Renal cortex interstitium (tissue), 11 donors: Measurements from ENCODE around the gene CHI3L2. TPM values are rescaled to one million over a fixed set of nuclear protein-coding genes. Genes with fewer than 3 reads are reported as not detected.
"Not testable (repeated sequence)": the region's sequence is repeated elsewhere in the genome, so short reads cannot be mapped to it uniquely, and the experiment has no call there.

Experiments
- DNase-seq, 11 donors: peaks; one replicate each; pipeline ENCODE4 v3.0.0-alpha.2; 2013; ENCODE audit warnings: low read depth in 9 of 11, low spot score in 4 of 11; ENCODE audit errors: extremely low read depth in 1 of 11
- polyA plus RNA-seq, 3 donors: library from polyadenylated mRNA; unstranded; fragments of 120-200 nt; gene quantifications; one replicate each; pipeline ENCODE4 v1.2.1, GENCODE V29; 2013; ENCODE audit not compliant: insufficient read length in 3 of 3

CHI3L2 gene
- polyA plus RNA-seq, 3 donors, result 0.09 to 0.28 (median 0.18) TPM

DNA sequence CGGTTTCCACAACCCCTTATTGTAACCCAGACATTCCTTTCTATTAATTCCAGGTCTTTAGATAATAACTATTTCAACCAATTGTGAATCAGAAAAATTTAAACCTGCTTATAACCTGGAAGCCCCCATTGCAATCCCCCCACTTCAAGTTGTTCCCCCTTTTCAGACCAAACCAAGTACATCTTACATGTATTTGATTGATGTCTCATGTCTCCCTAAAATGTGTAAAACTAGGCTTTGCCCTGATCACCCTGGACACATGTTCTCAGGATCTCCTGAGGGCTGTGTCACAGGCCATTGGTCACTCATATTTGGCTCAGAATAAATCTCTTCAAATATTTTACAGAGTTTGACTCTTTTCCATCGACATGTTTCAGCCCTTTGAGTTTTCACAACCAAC lies 12.2 kb upstream of the CHI3L2 start:
- DNase-seq, result not testable (repeated sequence)

DNA sequence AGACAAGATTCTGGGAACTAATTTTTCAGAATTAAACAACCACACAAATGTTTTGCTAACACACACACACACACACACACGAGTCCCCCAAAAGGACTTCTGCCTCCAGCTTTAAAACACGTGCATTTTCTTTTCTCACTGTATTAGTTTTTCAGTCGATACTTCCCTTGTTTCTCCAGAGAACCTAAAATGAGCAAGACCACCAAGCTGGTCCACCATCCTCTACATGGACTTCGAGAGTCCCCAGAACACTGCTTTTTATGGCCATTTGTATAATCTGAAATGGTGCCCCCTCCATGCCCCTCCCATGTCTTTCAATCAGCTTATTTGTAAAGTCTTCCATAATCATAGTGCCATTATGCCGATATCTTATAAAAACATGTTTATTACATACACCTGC lies 10.8 kb upstream of the CHI3L2 start:
- DNase-seq, result no peak

DNA sequence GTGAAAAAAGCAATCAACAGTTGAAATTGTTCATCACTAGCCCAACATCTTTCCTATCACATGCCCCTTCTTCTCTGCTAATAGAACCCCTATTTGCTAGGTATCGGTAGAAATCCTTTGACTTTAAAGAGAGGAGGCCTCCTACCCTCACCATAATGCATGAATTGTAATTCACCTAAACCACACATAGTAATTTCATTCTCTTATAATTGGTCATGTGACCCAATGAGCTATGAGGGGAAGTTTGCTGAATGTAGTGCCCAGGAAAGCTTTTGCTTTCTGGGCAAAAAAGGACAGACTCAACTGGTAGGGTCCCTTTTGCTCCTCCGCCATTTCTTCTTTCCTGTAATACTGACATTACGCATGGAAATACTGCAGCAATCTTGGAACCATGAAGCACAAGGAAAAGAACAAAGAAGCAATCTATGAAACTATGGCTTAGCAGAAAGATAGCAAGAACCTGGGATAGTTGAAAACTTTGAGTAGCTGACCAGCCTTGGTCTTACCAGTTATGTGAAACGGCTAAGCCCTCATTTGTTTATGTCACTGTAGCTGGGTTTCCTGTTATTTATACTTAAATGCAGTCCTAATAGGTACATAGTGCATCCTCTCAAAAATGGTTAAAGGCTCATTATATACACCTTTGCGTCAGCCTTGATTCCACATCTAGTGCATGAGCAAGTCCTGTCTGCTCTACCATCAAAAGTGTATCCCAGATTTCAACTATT lies 10.2 kb upstream of the CHI3L2 start:
- no peak for DNase-seq

DNA sequence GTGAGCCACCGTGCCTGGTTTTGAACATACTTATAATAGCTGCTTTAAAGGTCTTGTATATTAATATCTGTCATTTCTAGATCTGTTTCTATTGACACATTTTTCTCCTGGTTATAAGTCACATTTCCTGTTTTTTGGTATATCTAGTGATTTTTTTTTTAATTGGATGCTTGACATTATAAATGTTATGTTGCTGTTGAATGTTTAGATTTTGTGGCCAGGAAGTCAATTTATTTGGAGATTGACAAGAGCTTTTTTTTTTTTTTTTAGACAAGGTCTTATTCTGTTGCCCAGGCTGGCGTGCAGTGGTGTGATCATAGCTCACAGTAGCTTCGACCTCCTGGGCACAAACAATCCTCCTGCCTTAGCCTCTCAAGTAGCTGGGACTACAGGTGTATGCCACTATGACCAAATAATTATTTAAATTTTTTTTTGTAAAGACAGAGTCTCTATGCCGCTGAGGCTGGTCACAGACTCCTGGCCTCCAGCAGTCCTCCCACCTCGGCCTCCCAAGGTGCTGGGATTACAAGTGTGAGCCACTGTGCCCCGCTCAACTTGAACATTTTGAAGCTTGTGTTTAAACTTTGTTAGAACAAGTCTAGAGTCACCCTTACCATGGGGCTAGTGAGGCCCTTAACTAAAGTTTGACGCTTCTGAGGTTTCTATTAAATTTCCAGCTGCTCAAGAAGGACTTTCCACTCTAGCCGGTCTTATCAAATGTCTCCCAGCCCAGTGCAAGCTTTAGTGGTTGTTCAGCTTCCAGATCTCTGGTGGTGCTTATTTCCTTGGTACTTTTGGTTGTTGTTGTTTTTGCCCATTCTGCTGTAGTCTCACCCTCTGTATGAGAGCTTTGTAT lies 8.6 kb upstream of the CHI3L2 start:
- DNase-seq, result no peak

DNA sequence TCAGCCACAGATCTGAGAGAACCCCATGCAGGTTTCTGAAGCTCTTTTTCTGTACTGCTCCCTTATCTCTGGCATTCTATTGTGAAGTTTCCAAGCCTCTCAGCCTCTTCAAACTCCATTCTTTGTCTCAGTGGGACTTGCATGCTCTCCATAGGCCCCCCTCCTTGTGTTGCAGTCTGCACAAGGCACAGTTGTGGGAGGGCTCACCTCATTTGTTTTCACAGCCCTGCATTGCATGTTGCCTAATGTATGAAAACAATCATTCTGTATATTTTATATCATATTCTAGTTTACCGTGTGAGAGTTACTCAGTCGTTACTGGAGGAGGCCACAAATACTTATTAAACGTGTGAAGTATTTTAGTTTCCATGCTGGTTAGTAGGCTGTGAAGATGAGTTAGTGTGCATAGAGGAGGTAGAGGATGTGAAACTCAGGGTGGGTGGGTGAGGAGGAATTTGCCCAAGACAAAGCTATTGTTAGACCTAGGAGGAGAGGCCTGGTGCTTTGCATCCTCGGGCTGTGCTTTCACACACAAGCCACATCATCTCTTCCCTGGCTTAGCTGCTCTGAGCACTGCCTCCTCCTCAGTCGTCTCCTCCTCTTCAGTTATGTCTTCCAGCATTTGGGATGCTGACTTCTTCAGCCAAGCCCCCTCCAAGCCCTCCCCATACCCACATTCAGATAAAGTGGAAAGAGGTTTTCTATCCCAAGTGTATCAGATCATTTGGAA lies 7.8 kb upstream of the CHI3L2 start:
- DNase-seq, result no peak

DNA sequence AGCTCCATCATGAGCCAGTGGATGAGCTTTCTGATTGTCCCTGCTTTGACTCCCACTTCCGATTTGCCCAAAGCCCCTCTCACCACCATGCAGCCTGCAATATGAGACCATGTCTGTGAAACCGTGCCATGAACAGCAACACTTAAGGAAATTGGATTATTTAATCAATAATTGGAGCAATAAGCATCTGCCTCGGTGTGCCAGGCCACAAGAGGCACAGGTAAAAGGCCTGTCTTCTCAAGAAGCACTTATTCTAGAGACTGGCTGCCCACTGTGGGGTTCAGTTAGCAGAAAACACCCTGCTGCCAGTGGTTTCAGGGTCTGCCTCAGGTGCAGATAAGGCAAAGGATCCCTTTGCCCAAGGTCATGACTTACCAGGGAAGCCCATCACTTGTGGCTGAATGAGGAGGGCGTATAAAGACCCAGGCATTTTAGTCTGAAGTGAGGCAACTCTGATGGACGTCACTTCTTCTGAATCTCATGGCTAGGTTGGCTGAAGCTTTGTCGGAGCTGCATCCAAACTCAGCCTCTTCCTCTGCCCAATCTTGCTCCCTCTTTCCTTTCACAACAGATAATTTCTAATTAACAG lies 7.1 kb upstream of the CHI3L2 start:
- no peak for DNase-seq

DNA sequence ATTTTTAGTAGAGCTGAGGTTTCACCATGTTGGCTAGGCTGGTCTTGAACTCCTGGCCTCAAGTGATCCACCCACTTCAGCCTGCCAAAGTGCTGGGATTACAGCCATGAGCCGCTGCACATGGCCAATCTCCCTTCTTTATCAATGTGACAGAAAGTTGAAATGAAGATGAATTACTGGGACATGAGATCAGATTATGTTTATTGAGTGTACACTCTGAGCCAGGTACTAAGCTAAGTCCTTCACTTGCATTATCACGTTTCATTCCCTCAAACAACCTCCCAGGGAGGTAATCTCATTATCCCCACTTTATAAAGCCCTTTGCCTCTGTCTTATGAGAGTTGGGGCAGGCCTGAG lies 6.3 kb upstream of the CHI3L2 start:
- no peak for DNase-seq

DNA sequence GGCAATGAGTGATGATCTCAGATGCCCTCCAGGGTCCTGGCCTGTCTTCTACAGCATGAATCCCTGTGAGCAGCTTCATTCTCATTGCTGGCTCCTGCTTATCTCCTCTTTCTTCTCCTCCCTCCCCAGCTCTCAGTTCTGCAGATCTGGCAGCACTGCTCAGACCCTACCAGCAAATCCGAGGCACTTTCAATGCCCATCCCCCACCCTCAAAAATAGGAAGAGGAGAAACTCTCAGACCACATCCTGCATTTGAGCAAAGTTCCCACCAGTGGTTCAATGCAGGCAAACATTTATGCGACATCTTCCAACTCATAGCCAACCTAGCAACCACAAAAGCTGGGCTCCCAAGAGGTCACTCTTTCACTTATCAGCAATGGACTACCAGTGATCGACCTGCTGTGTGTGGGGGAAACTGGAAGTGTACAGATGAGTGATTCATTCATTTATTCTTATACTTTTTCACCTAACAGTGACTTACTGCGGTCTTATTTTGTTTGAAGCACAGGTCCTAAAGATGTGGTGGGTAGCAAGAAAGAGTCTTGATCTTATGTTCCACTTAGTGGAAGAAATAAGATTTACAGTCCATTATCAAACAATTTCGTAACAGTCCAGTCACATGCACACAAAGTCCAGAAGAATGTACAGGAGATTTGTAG lies 5.8 kb upstream of the CHI3L2 start:
- DNase-seq, result no peak

DNA sequence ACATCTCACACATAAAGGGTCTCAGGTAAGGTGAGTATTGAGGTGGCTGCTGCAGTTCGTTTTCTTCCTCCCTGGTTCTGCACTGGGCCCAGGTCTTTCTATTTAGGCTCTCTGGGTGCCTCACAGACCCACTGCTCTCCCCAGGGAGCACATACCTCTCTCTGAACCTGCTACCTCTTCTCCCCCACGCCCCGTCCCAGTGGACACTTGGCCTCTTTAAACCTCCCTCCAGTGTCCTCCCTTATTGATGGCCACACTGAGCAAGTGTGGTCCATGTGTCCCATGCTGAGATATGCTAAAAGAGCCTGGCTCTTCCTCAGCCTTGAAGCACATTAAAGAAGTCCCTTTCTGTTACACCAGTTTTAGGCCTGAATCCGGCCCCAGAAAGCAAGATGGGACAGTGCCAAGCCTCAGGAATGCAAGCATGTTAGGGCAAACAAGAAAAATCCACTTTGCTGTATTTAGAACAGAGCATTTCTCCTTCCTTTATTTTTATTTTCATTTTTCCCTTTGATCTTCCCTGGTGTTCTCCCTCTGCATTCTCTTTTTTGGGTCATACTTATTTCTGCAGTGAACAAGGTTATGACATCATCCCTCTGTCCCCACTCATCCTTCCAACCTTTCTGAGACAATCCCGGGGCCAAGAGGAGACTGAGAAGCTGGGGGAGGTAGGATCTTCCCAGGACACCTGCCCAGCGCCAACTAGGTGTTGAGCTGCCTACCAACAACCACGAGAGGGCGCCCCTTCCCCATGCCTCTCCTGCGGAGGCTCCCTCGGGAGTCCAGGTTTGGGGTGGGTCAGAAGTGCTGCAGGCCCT lies 5.0 kb upstream of the CHI3L2 start:
- DNase-seq, result peak in 4 of 11 donors; percentile 14 to 41 (median 18)

DNA sequence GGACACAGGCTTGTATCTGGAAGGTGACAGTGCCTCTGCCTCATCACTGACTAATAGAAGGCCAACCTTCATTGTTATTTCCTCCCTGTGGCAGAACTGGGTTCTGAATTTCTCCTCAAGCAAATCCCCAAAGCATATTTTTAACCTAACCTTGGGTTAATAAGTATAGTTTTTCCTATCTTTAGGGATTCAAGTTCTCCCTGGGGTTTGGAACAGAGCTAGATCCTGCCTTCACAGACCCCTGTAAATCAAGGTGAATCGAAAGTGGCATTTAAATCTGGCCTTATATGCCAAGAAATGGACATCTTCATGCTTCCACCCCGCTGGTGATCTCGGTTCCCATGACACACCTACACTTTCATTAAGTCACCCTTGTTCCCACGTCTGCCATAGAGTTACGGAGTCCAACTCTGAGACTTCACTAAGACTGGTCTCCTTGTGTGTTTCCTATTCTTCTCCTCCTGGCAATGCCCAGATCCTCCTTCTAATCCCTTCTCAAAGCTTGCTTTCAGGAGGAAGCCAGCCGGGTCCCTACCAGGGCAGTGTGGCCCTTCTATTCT lies 4.3 kb upstream of the CHI3L2 start:
- DNase-seq, result no peak

DNA sequence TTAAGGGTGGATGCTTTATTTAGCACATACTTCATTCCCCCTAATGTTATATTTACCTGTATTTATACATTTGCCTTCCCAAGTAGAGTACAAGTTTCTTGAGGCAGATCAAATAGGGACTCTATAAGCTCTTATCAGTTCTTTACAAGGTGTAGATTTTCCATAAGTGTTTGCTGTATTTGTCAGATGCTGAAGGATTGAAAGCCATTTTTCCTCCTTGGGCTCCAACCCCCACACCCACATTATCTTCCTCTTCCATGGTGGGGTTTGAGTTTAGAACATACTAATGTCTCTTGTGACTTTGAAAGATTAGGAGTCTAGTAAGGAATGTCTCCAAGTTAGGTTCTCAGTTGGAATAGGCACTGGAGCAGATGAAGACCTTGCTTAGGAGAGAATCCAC lies 2.4 kb upstream of the CHI3L2 start:
- no peak for DNase-seq

DNA sequence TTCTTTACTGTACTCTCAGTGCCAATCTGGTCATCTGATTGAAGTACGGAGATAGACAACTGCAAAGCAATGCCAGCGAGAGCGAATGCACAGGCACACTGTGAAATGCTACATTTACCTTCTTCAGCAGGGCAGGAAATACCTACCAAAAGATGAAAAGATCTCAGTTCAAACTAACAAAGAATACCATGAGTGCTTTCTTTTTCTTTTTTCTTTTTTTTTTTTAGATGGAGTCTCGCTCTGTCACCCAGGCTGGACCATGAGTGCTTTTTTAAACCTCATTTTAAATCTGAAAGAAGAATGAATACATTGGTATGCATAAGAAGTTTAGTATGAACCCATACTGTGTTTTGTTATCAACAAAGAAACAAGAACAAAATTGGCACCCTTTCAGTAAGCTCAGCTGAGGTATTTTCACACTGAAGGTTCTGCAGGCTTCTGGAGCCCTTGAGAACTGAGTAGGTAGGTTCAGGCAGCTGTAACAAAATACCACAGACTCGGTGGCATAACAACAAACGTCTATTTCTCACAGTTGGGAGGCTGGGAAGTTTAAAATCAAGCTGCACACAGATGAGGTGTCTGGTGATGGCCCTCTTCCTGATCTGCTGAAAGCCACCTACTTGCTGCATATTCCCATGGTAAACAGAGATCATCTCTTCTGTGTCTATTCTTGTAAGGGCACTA lies 1.7 kb upstream of the CHI3L2 start:
- no peak for DNase-seq

DNA sequence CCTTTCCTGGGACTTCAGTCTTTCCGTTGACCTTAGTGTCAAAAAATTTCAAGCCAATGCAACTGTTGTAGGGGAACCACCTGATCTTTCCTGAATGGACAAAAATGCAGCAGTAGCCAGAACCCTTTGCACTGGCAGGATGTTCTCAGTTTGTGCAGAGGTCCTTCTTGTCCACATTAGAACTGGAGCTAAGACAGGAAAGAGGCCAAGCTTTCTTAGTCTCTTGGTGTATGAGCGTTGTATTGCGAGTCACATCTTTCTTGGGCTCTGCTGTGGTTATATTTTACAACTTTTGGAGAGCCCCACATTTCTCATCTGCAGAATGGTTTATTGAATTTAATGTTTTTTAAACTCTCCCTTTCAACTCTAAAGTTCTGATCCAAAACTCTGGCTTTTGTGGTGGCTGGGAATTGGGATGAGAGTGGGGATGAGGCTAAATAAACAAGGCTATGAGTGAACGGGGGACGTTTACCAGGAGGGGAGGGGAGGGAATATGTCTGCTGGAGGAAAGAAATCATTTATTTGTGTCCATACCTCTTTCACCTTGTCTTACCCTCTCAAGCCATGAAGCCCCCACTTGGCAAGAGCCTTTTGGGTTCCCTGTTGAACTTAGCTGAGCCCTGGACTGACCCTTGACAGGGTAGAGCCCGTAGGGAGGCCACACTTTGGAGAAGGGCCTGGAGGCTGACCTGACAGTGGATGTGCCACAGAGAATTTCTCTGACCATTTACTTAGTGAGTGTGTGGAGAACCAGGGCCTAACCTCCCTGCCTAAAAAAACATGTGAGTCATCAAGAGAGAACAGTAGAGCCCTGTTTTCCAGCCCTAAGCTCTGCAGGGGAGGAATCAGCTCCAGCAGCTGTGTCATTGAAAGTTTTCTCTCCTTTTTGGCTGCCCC lies 586 bp downstream of the CHI3L2 start:
- DNase-seq, result no peak

DNA sequence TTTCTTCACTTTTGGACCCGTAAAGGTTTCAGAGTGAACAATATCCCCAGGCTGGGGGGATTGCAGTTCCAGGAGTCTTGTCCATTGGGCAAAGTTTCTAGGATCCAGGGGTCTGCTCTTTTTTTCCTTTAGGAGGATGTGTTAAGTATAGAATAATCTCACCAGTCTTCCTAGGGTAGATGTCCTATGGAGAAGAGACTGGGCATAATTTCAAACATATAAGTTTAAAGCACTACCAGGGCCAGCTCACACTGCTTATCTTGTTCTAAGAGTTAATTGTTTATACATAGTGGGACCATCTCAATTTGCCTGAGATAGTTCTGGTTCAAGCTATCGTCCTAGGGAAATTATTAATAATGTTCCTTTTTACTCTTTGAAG lies 1.2 kb downstream of the CHI3L2 start:
- DNase-seq, result no peak

DNA sequence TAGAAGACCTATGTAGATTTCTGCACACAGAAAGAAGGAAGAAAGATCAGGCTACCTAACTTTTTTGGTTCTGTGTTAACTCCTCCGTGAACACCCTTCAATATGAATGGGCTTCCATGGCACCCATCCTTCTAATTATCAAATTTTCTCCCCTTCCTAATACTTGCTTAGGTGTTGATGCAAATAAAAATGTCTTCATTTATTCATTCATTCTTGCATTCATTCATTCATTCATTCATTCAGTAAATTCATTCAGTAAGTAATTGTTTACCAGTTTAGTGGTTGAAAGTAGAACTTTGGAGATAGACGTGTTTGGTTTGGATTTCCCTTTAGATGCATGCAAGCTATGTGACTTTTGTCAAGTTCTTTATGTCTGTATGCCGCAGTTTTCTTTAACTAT lies 4.6 kb downstream of the CHI3L2 start:
- DNase-seq, result no peak

DNA sequence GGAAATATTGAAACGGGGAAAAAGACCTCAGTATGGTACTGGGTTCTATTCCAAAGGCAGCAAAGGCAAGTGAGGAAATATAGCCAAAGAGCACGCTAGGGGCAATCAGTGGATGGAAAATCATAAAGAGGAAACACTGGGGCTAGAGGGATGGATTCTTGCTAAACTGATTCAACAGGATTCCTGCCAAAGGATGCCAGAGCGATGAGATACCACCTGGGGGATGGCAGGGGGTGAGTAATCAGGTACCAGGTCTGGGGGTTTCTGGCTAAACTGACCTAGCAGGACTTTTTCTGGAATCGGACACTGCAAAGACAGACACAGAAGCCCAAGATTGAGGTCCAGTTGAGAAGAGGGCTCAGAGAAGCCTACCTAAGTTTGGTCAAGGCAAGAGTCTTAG lies 6.7 kb downstream of the CHI3L2 start:
- no peak for DNase-seq

DNA sequence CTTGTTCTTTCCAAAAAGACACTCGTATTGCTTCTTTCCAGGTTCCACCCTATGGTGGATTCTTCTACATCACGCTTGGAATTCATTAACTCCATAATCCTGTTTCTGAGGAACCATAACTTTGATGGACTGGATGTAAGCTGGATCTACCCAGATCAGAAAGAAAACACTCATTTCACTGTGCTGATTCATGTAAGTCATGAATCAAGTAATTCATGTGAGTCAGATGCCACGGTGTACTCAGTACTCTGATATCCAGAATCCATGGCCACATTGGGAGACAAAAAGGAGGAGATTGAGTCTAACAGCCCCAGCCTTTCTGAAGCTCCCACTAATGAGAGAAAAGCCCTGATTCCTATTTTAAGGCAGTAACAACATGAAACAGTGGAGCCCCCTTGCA lies 7.4 kb downstream of the CHI3L2 start:
- no peak for DNase-seq
